Keratinocyte (primary cell): ENCODE results near the gene TIGAR. TPM values are rescaled to one million over a fixed set of nuclear protein-coding genes. Genes with fewer than 3 reads are reported as not detected.
A peak's percentile ranks its signal among the peaks of the same experiment; 100 is the strongest.

ENCODE experiments used
- DNase-seq: peaks from one replicate; pipeline ENCODE4 v3.0.0-alpha.2; 2011; ENCODE audit warnings: low read depth, missing footprints, low spot score
- FAIRE-seq: peaks from 2 replicates; lab custom pipeline; 2011; peaks lifted over from hg19 to GRCh38; lab: Jason Lieb, UNC
- H2AFZ ChIP-seq: 2 replicates; pipeline ENCODE4 v1.6.0; 2012; ENCODE audit warnings: low read length, control low read depth, inconsistent platforms; ENCODE audit not compliant: control insufficient read depth
- H3K27ac ChIP-seq: 2 replicates; pipeline ENCODE4 v1.5.1; 2011; ENCODE audit warnings: low read length; ENCODE audit not compliant: control insufficient read depth, insufficient read depth
- H3K27me3 ChIP-seq: 3 replicates; pipeline ENCODE4 v1.6.0; 2011; ENCODE audit warnings: low read length; ENCODE audit not compliant: control insufficient read depth, insufficient read depth; ENCODE audit errors: extremely low read depth
- H3K36me3 ChIP-seq, 2 experiments: 2 replicates in 1 of 2; 3 replicates in 1 of 2; pipeline ENCODE4 v1.5.1; 2011; ENCODE audit warnings: low read length in 2 of 2, mild to moderate bottlenecking in 1 of 2; ENCODE audit not compliant: control insufficient read depth in 2 of 2, insufficient read depth in 2 of 2; ENCODE audit errors: extremely low read depth in 1 of 2
- H3K4me1 ChIP-seq: 3 replicates; pipeline ENCODE4 v1.5.1; 2011; ENCODE audit warnings: low read length; ENCODE audit not compliant: control insufficient read depth, insufficient read depth; ENCODE audit errors: extremely low read depth
- H3K4me2 ChIP-seq: 3 replicates; pipeline ENCODE4 v1.6.0; 2011; ENCODE audit warnings: low read depth, low read length; ENCODE audit not compliant: control insufficient read depth, insufficient read depth; ENCODE audit errors: extremely low read depth
- H3K4me3 ChIP-seq, 3 experiments: fragments of 200-600 bp in 1 of 3; sonication (generic) in 1 of 3; 2 replicates in 2 of 3; 3 replicates in 1 of 3; pipeline ENCODE4 v1.5.1; 2011 to 2016; ENCODE audit warnings: low read length in 3 of 3, mild to moderate bottlenecking in 3 of 3, control low read depth in 2 of 3, inconsistent platforms in 1 of 3, low read depth in 1 of 3, mixed read lengths in 1 of 3, mixed run types in 1 of 3, moderate library complexity in 1 of 3; ENCODE audit not compliant: control insufficient read depth in 2 of 3, insufficient read depth in 2 of 3; ENCODE audit errors: extremely low read depth in 1 of 3
- H3K79me2 ChIP-seq: 2 replicates; pipeline ENCODE4 v1.6.0; 2012; ENCODE audit warnings: low read length; ENCODE audit not compliant: control insufficient read depth, insufficient read depth
- H3K9ac ChIP-seq: 3 replicates; pipeline ENCODE4 v1.6.0; 2011; ENCODE audit warnings: low read length; ENCODE audit not compliant: control insufficient read depth, insufficient read depth; ENCODE audit errors: extremely low read depth
- H3K9me1 ChIP-seq: 3 replicates; pipeline ENCODE4 v1.6.0; 2011; ENCODE audit warnings: low read length; ENCODE audit not compliant: control insufficient read depth, insufficient read depth; ENCODE audit errors: extremely low read depth
- H3K9me3 ChIP-seq: 2 replicates; pipeline ENCODE4 v1.5.1; 2012; ENCODE audit warnings: low read depth, low read length; ENCODE audit not compliant: control insufficient read depth
- H4K20me1 ChIP-seq: 3 replicates; pipeline ENCODE4 v1.6.0; 2011; ENCODE audit warnings: low read length; ENCODE audit not compliant: control insufficient read depth, insufficient read depth; ENCODE audit errors: extremely low read depth
- EZH2 ChIP-seq: IDR thresholded peaks from one replicate; pipeline ENCODE4 v1.6.1; 2012; ENCODE audit warnings: inconsistent platforms, mild to moderate bottlenecking, low read length, moderate library complexity
- dilution Hi-C: fragments of 300-500 bp; cut with MboI; formaldehyde crosslinking; loops from one replicate; pipeline ENCODE4 v1.7.0; 2020; ENCODE audit warnings: low sequenced_read_pairs; ENCODE audit not compliant: extremely low pct_ligation_motif_present
- polyA plus RNA-seq, 5 experiments: library from polyadenylated mRNA; depleted of rRNA in 3 of 5; stranded (reverse) in 3 of 5; stranded (forward) in 1 of 5; unstranded in 1 of 5; fragments of >200 nt; gene quantifications; 1 replicate in 1 of 5; 2 replicates in 3 of 5; 3 replicates in 1 of 5; pipeline versions ENCODE4 v1.2.1 to v1.2.3, GENCODE V29; 2011 to 2012; ENCODE audit warnings: missing spikeins in 2 of 5, low read depth in 1 of 5, low replicate concordance in 1 of 5
- TF ChIP-seq, protein P1 (sequence below), 3 experiments: IDR thresholded peaks in 1 of 3; conservative IDR thresholded peaks in 1 of 3; optimal IDR thresholded peaks in 1 of 3; 2 replicates in 2 of 3; 3 replicates in 1 of 3; pipeline versions ENCODE3 to v1.5.1; 2011; ENCODE audit warnings: low read length in 3 of 3, mild to moderate bottlenecking in 3 of 3, moderate library complexity in 2 of 3, control low read depth in 1 of 3, inconsistent platforms in 1 of 3; ENCODE audit not compliant: insufficient read depth in 2 of 3; ENCODE audit errors: extremely low read depth in 1 of 3

TIGAR gene
- polyA plus RNA-seq, 1 donor (not counting 4 experiments of a cell fraction or from before 2014, with no cell fraction given): 37.3 TPM

- H3K27ac ChIP-seq: no peak overlapping the region
- no peak overlapping the region for H3K9ac ChIP-seq
- peak overlapping the region in 2 of 3 experiments; percentile 86 to 87 for H3K4me3 ChIP-seq
- DNase-seq (no peak), FAIRE-seq (no peak)
- H3K79me2 ChIP-seq: peaks cover 64% of the 10 kb centered on the region
- no peaks in the 10 kb centered on the region for H3K9me1 ChIP-seq
- no peaks in the 10 kb centered on the region for H3K9me3 ChIP-seq
- no peaks in the 10 kb centered on the region for H3K27me3 ChIP-seq
- H3K4me2 ChIP-seq: peak overlapping the region; percentile 59
- TF ChIP-seq, protein P1, sequence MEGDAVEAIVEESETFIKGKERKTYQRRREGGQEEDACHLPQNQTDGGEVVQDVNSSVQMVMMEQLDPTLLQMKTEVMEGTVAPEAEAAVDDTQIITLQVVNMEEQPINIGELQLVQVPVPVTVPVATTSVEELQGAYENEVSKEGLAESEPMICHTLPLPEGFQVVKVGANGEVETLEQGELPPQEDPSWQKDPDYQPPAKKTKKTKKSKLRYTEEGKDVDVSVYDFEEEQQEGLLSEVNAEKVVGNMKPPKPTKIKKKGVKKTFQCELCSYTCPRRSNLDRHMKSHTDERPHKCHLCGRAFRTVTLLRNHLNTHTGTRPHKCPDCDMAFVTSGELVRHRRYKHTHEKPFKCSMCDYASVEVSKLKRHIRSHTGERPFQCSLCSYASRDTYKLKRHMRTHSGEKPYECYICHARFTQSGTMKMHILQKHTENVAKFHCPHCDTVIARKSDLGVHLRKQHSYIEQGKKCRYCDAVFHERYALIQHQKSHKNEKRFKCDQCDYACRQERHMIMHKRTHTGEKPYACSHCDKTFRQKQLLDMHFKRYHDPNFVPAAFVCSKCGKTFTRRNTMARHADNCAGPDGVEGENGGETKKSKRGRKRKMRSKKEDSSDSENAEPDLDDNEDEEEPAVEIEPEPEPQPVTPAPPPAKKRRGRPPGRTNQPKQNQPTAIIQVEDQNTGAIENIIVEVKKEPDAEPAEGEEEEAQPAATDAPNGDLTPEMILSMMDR (optimal IDR thresholded peaks at IDR 0.05 in 1 of 3, IDR thresholded peaks at IDR 0.05 in 1 of 3, conservative IDR thresholded peaks at IDR 0.05 in 1 of 3; ENCODE audit: extremely low read depth in 1 of 3, insufficient read depth in 2 of 3, low read length in 3 of 3): no peak
- no peak for TF ChIP-seq EZH2
- no peak overlapping the region for H2AFZ ChIP-seq
- peaks cover 0 to 7% of the 10 kb centered on the region in 2 experiments for H3K36me3 ChIP-seq
- dilution Hi-C loops: no loop called here
- H4K20me1 ChIP-seq: peaks cover 2% of the 10 kb centered on the region
- H3K4me1 ChIP-seq: peaks cover 13% of the 10 kb centered on the region
Measured at GRCh38 chr12:4322726-4323125, 1.7 kb downstream of the TIGAR start.

GRCh38 chr12:4323396-4323795, 2.4 kb downstream of the TIGAR start:
- Histone ChIP-seq H3K9ac (no peak overlapping the region), H3K27me3 (no peaks in the 10 kb centered on the region), H3K4me2 (no peak overlapping the region), H2AFZ (no peak overlapping the region), H3K9me1 (no peaks in the 10 kb centered on the region), H3K27ac (no peak overlapping the region), H3K4me1 (peaks cover 13% of the 10 kb centered on the region), H4K20me1 (peaks cover 2% of the 10 kb centered on the region), H3K4me3 (no peak overlapping the region), H3K9me3 (no peaks in the 10 kb centered on the region), H3K79me2 (peaks cover 70% of the 10 kb centered on the region), H3K36me3 (peaks cover 0 to 7% of the 10 kb centered on the region in 2 experiments)
- no peak for TF ChIP-seq EZH2
- TF ChIP-seq, protein P1 (optimal IDR thresholded peaks at IDR 0.05 in 1 of 3, IDR thresholded peaks at IDR 0.05 in 1 of 3, conservative IDR thresholded peaks at IDR 0.05 in 1 of 3; ENCODE audit: extremely low read depth in 1 of 3, insufficient read depth in 2 of 3, low read length in 3 of 3): no peak
- dilution Hi-C loops: no loop called here
- FAIRE-seq (no peak), DNase-seq (no peak)
